A673 (cell line): ENCODE measurements around the gene PPP1R12C. TPM values are rescaled to one million over a fixed set of nuclear protein-coding genes. Genes with fewer than 3 reads are reported as not detected.
A peak's percentile ranks its signal among the peaks of the same experiment; 100 is the strongest.

ENCODE experiments used
- BruUV-seq: library from RNA; stranded (reverse); fragments of 400-500 nt; replicated peaks from 2 replicates; lab custom pipeline; 2021; lab: Mats Ljungman, UMichigan
- CTCF ChIA-PET: fragments of 300-600 bp; sonication (Branson Sonifier 250); formaldehyde crosslinking; loops from one replicate; lab custom pipeline; 2022; ENCODE audit warnings: antibody characterized with exemption; lab: Charles Lee
- POLR2A ChIA-PET: fragments of 300-600 bp; sonication (Branson Sonifier 250); formaldehyde crosslinking; loops from one replicate; lab custom pipeline; 2022; ENCODE audit warnings: antibody characterized with exemption; ENCODE audit not compliant: low non-redundant PET; lab: Charles Lee
- DNase-seq: peaks from one replicate; pipeline ENCODE4 v3.0.0-alpha.2; 2015; ENCODE audit warnings: low spot score
- H3K27ac ChIP-seq: fragments of 200-600 bp; sonication (generic); 2 replicates; pipeline ENCODE4 v1.5.1; 2016; ENCODE audit warnings: mixed run types, low read depth, mild to moderate bottlenecking, mixed read lengths, antibody characterized with exemption, low read length; ENCODE audit not compliant: poor library complexity, severe bottlenecking
- H3K27me3 ChIP-seq: fragments of 200-600 bp; sonication (generic); replicated peaks from 2 replicates; pipeline ENCODE4 v1.6.1; 2017; ENCODE audit warnings: mixed run types, low read depth, mild to moderate bottlenecking, mixed read lengths, antibody characterized with exemption, low read length; ENCODE audit not compliant: insufficient read depth, poor library complexity
- H3K36me3 ChIP-seq: fragments of 200-600 bp; sonication (generic); 2 replicates; pipeline ENCODE4 v1.6.1; 2016; ENCODE audit warnings: mixed run types, mild to moderate bottlenecking, mixed read lengths, antibody characterized with exemption, low read length; ENCODE audit not compliant: insufficient read depth, poor library complexity, severe bottlenecking
- H3K4me1 ChIP-seq: fragments of 200-600 bp; sonication (generic); 2 replicates; pipeline ENCODE4 v1.6.1; 2017; ENCODE audit warnings: mixed run types, mild to moderate bottlenecking, mixed read lengths, antibody characterized with exemption, low read length; ENCODE audit not compliant: insufficient read depth, poor library complexity, severe bottlenecking
- H3K4me3 ChIP-seq: fragments of 200-600 bp; sonication (generic); 2 replicates; pipeline ENCODE4 v1.5.1; 2016; ENCODE audit warnings: low read depth, mixed run types, mild to moderate bottlenecking, mixed read lengths, low read length; ENCODE audit not compliant: poor library complexity, severe bottlenecking
- H3K9me3 ChIP-seq: fragments of 200-600 bp; sonication (generic); 2 replicates; pipeline ENCODE4 v1.6.1; 2016; ENCODE audit warnings: mixed run types, low read depth, mild to moderate bottlenecking, mixed read lengths, antibody characterized with exemption, low read length; ENCODE audit not compliant: poor library complexity, severe bottlenecking
- EZH2 ChIP-seq: fragments of 200-600 bp; sonication (generic); IDR thresholded peaks from 2 replicates; pipeline ENCODE4 v1.6.1; 2017; ENCODE audit warnings: borderline replicate concordance, low read depth, mild to moderate bottlenecking, mixed read lengths, antibody characterized with exemption, low read length; ENCODE audit not compliant: poor library complexity, severe bottlenecking
- intact Hi-C: fragments of 100-400 bp; cut with micrococcal nuclease; formaldehyde crosslinking; loops from one replicate; pipeline ENCODE4 v1.10.0; 2022; ENCODE audit not compliant: unreplicated experiment
- total RNA-seq: library from RNA; stranded (reverse); gene quantifications from 2 replicates; pipeline ENCODE4 v1.2.3, GENCODE V29; 2021
- TF ChIP-seq, protein P1 (sequence below): fragments of 300-800, 200-600 bp; sonication (generic); conservative IDR thresholded peaks from 2 replicates; pipeline ENCODE4 v1.5.1; 2017; ENCODE audit warnings: low read depth, mild to moderate bottlenecking, antibody characterized with exemption, low read length, moderate library complexity, mixed read lengths

Gene PPP1R12C
- total RNA-seq, 1 experiment from 2014 or later = 94.6 TPM

DNA sequence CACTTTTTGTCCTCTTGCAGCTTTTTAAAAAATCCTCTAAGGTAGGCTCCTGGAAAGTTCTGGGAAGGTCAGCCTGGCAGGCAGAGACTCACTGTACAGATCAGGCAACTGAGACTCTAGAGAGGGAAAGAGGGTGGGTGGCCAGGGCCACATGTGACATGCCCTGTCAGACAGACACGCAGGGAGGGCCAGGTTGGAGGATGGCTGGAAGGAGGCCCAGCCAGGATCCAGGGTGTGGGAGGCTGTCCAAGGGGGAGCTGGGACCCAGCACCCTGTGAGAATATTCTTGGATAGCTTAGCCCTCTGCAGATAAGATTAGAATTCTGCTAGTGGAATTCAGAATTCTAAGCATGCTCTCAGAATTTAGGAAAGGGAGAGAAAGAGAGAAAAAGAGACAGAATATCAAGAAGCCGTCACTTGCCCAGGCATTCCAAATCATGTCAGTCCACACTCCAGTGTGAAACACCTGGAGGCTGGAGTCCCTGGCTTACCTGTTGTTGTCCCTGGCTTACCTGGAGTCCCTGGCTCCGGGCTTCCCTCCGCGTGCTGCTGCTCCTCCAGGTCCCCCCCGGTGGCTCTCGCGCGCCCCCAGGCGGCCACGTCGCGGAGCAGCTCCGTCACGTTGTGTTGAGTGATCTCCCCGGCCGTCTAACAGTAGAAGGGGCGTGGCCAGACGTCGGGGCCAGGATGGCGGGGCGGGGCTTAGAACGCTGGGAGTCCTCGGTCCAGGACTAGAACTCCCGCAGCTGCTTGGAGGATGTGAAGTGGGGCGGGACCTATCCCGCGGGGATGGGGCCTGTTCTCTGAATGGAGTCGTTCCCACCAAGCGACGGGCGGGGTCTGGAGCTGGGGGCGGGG lies 42.9 kb upstream of the PPP1R12C start:
- peak; percentile 98 for DNase-seq
- ChIA-PET CTCF (interaction anchor here (0.5 to 2.3 kb wide), 7 partner anchors 14 to 446 kb away, joined by 3 to 20 read pairs (median 4); no protein-coding TSS in a partner anchor), POLR2A (interaction anchor here (0.6 kb wide), 1 partner anchor 8 kb away, joined by 3 read pairs; no protein-coding TSS in a partner anchor)
- Histone ChIP-seq H3K4me3 (no peak overlapping the region), H3K27ac (no peak overlapping the region), H3K27me3 (peaks cover 10% of the 10 kb centered on the region), H3K4me1 (peaks cover 19% of the 10 kb centered on the region), H3K9me3 (no peaks in the 10 kb centered on the region), H3K36me3 (no peaks in the 10 kb centered on the region)
- no peak for TF ChIP-seq EZH2
- TF ChIP-seq, protein P1, sequence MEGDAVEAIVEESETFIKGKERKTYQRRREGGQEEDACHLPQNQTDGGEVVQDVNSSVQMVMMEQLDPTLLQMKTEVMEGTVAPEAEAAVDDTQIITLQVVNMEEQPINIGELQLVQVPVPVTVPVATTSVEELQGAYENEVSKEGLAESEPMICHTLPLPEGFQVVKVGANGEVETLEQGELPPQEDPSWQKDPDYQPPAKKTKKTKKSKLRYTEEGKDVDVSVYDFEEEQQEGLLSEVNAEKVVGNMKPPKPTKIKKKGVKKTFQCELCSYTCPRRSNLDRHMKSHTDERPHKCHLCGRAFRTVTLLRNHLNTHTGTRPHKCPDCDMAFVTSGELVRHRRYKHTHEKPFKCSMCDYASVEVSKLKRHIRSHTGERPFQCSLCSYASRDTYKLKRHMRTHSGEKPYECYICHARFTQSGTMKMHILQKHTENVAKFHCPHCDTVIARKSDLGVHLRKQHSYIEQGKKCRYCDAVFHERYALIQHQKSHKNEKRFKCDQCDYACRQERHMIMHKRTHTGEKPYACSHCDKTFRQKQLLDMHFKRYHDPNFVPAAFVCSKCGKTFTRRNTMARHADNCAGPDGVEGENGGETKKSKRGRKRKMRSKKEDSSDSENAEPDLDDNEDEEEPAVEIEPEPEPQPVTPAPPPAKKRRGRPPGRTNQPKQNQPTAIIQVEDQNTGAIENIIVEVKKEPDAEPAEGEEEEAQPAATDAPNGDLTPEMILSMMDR = peak; percentile 99
- no TSS peak for BruUV-seq
- intact Hi-C loops = no loop called here

DNA sequence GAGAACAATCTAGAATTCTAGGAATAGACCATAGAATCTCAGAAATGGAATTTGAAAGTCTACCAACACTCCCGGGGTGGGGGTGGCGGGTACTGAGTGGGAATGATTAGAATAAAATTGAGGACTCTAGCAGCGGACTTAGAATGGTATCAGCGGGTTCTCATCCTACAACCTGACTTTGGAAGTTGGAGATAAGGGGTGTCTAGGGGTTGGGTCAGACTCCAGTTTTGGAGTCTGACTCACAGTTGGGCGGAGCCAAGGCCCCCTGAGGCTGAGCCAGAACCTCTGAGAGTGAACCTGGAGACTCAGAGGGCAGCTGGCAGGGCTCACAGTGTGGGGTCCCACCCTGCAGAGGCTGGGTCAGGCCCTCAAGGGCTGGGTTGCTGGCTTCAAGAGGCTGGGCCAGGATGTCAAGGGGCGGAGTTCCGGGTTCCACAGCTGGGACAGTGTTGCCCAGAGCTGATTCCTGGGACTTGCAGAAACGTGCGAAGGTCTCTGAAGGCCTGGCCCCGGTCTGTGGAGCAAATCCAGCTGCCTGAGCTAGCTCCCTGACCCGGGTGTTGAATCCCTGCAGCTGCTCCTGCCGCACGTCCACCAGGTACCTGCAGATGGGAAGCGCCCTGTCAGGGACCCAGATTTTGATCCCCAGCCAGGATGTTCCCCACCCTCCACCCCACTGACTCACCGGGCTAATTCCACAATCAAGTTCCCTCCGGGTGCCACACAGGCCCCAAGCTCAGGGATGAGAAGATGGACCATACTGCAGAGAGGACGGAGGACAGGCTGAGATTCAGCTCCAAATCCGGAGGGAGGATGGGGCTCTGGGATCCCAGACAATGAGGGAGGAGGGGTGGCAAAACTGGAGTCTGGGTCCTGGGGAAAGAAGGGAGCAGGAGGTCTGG lies 41.7 kb upstream of the PPP1R12C start:
- CTCF ChIA-PET = interaction anchor here (0.5 to 2.3 kb wide), 8 partner anchors 18 to 465 kb away, joined by 3 to 11 read pairs (median 6); partner anchors contain the start of gene ZNF784
- Histone ChIP-seq H3K27me3 (peaks cover 10% of the 10 kb centered on the region), H3K36me3 (no peaks in the 10 kb centered on the region), H3K9me3 (no peaks in the 10 kb centered on the region), H3K4me3 (no peak overlapping the region), H3K27ac (no peak overlapping the region), H3K4me1 (peaks cover 19% of the 10 kb centered on the region)
- TF ChIP-seq EZH2 = no peak
- TF ChIP-seq, protein P1 = no peak
- intact Hi-C loops = no loop called here
- POLR2A ChIA-PET = no interaction called here
- BruUV-seq = no TSS peak
- DNase-seq = peak; percentile 50

DNA sequence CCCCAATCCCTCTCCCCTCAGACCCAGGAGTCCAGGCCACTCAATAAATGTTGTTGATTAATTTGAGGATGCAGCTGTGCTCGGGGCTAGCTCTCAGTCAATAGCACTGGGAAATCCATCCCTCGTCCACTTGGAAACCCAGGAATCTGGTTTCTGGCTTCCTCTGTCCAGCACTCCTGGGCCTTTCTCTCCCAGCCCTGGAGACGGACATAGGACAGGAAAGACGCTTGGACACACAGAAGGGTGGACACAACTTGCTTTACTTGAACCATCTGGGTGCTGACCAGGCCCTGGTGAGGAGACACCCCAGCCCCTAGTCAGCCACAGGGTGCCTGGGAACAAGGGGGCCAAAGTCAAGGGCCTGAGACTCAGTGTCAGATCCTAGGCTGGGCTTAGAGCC lies 41.0 kb upstream of the PPP1R12C start:
- ChIA-PET CTCF (no interaction called here), POLR2A (no interaction called here)
- DNase-seq = no peak
- Histone ChIP-seq H3K4me3 (no peak overlapping the region), H3K36me3 (no peaks in the 10 kb centered on the region), H3K4me1 (peaks cover 19% of the 10 kb centered on the region), H3K27me3 (peaks cover 10% of the 10 kb centered on the region), H3K9me3 (no peaks in the 10 kb centered on the region), H3K27ac (no peak overlapping the region)
- BruUV-seq = no TSS peak
- intact Hi-C loops = no loop called here
- TF ChIP-seq, protein P1 = no peak
